Smooth muscle cell (in vitro differentiated cells): ENCODE data around the gene WARS2. TPM values are rescaled to one million over a fixed set of nuclear protein-coding genes. Genes with fewer than 3 reads are reported as not detected.

Experiments used
- DNase-seq: peaks from one replicate; lab custom pipeline; 2025; ENCODE audit not compliant: unreplicated experiment; lab: John Stamatoyannopoulos, UW
- H2AFZ ChIP-seq: fragments of 200-600 bp; sonication (generic); 2 replicates; pipeline ENCODE4 v1.6.0; 2016; ENCODE audit warnings: antibody characterized with exemption, low read depth, mild to moderate bottlenecking
- H3F3A ChIP-seq: fragments of 200-600 bp; sonication (generic); 2 replicates; pipeline ENCODE4 v1.6.0; 2017; ENCODE audit warnings: antibody characterized with exemption, low read depth
- H3K27ac ChIP-seq: fragments of 200-600 bp; sonication (generic); 2 replicates; pipeline ENCODE4 v1.5.1; 2016; ENCODE audit warnings: low read depth, mild to moderate bottlenecking
- H3K27me3 ChIP-seq: fragments of 200-600 bp; sonication (generic); 2 replicates; pipeline ENCODE4 v1.6.1; 2016; ENCODE audit warnings: low read depth, mild to moderate bottlenecking
- H3K36me3 ChIP-seq: fragments of 200-600 bp; sonication (generic); 2 replicates; pipeline ENCODE4 v1.5.1; 2016; ENCODE audit warnings: low read depth
- H3K4me1 ChIP-seq: fragments of 200-600 bp; sonication (generic); 2 replicates; pipeline ENCODE4 v1.5.1; 2016; ENCODE audit warnings: low read depth
- H3K4me2 ChIP-seq: fragments of 200-600 bp; sonication (generic); 2 replicates; pipeline ENCODE4 v1.6.0; 2016; ENCODE audit warnings: mild to moderate bottlenecking
- H3K4me3 ChIP-seq: fragments of 200-600 bp; sonication (generic); 2 replicates; pipeline ENCODE4 v1.5.1; 2016; ENCODE audit warnings: mild to moderate bottlenecking
- H3K79me2 ChIP-seq: fragments of 200-600 bp; sonication (generic); 2 replicates; pipeline ENCODE4 v1.6.0; 2016; ENCODE audit warnings: low read depth, mild to moderate bottlenecking
- H3K9ac ChIP-seq: fragments of 200-600 bp; sonication (generic); 2 replicates; pipeline ENCODE4 v1.6.0; 2016; ENCODE audit warnings: low read depth
- H3K9me3 ChIP-seq: fragments of 200-600 bp; sonication (generic); replicated peaks from 2 replicates; pipeline ENCODE4 v1.5.1; 2016; ENCODE audit warnings: low read depth
- H4K20me1 ChIP-seq: fragments of 200-600 bp; sonication (generic); 2 replicates; pipeline ENCODE4 v1.6.0; 2016; ENCODE audit warnings: low read depth
- CTCF ChIP-seq: fragments of 200-600 bp; sonication (generic); IDR thresholded peaks from 2 replicates; pipeline ENCODE4 v1.5.1; 2017; ENCODE audit warnings: borderline replicate concordance, mild to moderate bottlenecking, antibody characterized with exemption; ENCODE audit not compliant: insufficient read depth, poor library complexity, severe bottlenecking
- WGBS: methylation state at CpG from one replicate; pipeline ENCODE4 v1.1.7; 2016; ENCODE audit warnings: low lambda C conversion rate; 5-methylcytosine and 5-hydroxymethylcytosine counted together
- polyA plus RNA-seq: library from polyadenylated mRNA; unstranded; fragments of >200 nt; fragmentation: Nextera tagmentation; extraction: Ambion mirVana; gene quantifications from 2 replicates; pipeline ENCODE4 v1.2.1, GENCODE V29; 2016
- total RNA-seq: library from RNA; depleted of rRNA; stranded (reverse); fragments of >200 nt; gene quantifications from 2 replicates; pipeline ENCODE4 v1.2.3, GENCODE V29; 2014

Gene WARS2
- total RNA-seq (9.6 and 11.0 TPM in 2 replicates), polyA plus RNA-seq (5.9 and 6.2 TPM in 2 replicates)

GRCh38 chr1:119140177-119141019 lies at the start of gene WARS2:
WARS2 (minus strand) TSS chr1:119140653; CDS start chr1:119140644, 9 bp downstream.
- Histone ChIP-seq H3K36me3 (no peaks in the 10 kb centered on the region), H3F3A (no peaks in the 10 kb centered on the region), H4K20me1 (no peaks in the 10 kb centered on the region), H3K79me2 (peaks cover 13% of the 10 kb centered on the region), H2AFZ (peak within 1 kb of the TSS; percentile 84), H3K27me3 (no peaks in the 10 kb centered on the region), H3K9ac (peak within 1 kb of the TSS; percentile 96), H3K9me3 (no peaks in the 10 kb centered on the region), H3K27ac (peak within 1 kb of the TSS; percentile 98), H3K4me1 (peaks cover 4% of the 10 kb centered on the region), H3K4me2 (peak within 1 kb of the TSS; percentile 82), H3K4me3 (peak within 1 kb of the TSS; percentile 62)
- peak; percentile 78 for DNase-seq
- no peak for TF ChIP-seq CTCF
- WGBS, result under 1% methylated on average over 50 of the region's 50 CpGs

- Histone ChIP-seq H3F3A (no peaks in the 10 kb centered on the region), H4K20me1 (no peaks in the 10 kb centered on the region), H3K27me3 (no peaks in the 10 kb centered on the region), H3K4me3 (no peak overlapping the region), H3K9me3 (no peaks in the 10 kb centered on the region), H3K9ac (no peak overlapping the region), H3K79me2 (no peaks in the 10 kb centered on the region), H3K4me1 (no peaks in the 10 kb centered on the region), H3K4me2 (no peak overlapping the region), H2AFZ (no peak overlapping the region), H3K27ac (no peak overlapping the region), H3K36me3 (no peaks in the 10 kb centered on the region)
- no peak for DNase-seq
- TF ChIP-seq CTCF, result no peak
- 85% methylated on average over 3 of the region's 3 CpGs for WGBS
Measured at GRCh38 chr1:119188926-119189325, 48.5 kb upstream of the WARS2 start.

GRCh38 chr1:119187416-119187815 lies 47.0 kb upstream of the WARS2 start:
- Histone ChIP-seq H3K4me2 (no peak overlapping the region), H2AFZ (no peak overlapping the region), H3K4me3 (no peak overlapping the region), H3K27me3 (no peaks in the 10 kb centered on the region), H4K20me1 (no peaks in the 10 kb centered on the region), H3K27ac (no peak overlapping the region), H3K9me3 (no peaks in the 10 kb centered on the region), H3K4me1 (no peaks in the 10 kb centered on the region), H3K79me2 (no peaks in the 10 kb centered on the region), H3K9ac (no peak overlapping the region), H3F3A (no peaks in the 10 kb centered on the region), H3K36me3 (no peaks in the 10 kb centered on the region)
- no peak for TF ChIP-seq CTCF
- WGBS, result 87% methylated on average over 2 of the region's 2 CpGs
- DNase-seq, result no peak
